ENCODE measurements around the gene FAM3B.
"Not testable (repeated sequence)": the region's sequence is repeated elsewhere in the genome, so short reads cannot be mapped to it uniquely, and the experiment has no call there.

Gene FAM3B

GRCh38 chr21:41350436-41351155 lies 34.0 kb downstream of the FAM3B start:
- no peak for DNase-seq (ENCODE audit: low read depth)

DNA sequence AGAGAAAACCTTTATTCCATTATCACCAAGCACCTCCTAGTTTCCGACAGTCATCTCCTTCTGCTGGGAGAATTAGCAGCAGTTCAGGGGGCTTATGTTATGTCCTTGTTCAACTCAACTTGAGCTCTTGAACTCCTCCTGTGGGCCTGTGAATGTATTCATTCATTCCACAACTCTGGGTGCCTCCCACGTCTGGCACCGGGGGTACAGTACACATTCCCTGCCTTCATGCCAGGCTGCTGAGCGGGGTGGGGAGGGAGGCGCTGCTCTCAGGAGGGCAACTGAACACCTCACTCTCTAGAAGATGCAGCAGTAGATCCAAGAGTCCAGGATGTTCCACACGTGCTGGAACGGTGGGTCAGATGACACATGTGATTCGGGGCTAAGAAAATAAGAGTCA lies 40.9 kb downstream of the FAM3B start:
- no peak for DNase-seq (ENCODE audit: low read depth)

DNA sequence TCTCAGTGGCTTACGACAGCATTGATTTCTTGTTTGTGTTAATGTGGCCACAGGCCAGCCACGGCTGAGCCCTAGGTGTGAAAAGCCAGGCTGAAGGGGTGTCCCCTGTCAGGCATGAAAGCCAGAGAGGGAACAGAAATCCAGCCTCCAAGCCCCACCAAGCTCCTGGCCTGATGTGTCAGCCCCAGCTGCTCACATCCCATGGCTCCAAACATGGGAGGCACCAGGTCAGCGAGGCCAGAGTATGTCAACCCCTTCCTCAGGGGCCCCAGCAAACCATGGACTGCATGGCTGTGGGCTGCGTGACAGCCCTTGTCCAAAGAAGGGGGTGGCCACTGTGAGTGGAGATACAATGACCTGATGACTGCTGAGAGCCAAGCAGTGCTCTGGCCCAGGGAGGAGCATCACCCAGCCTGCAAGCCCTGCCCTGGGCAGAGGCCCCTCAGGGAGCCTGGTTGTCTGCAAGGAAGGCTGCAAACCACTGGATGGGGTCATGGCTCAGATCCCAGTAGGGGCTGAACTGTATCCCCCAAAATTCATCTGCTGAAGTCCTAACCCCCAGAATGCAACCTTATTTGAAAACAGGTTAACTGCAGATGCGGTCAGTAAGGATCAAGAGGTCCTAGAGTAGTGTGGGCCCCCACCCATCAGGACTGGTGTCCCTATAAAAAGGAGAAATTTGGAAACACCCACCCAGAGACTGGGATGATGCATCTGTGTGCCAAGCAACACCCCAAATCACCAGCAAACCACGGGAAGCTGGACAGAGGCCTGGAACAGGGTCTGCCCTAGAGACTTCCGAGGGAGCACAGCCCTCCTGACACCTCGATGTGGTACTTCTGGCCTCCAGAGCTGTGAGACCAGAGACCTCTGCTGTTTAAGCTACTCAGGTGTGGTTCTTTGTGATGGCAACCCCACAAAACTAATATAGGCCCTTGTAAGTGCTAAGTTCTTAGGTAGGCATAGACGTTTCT lies 41.9 kb downstream of the FAM3B start:
- no peak for DNase-seq (ENCODE audit: low read depth)

- no peak for DNase-seq (ENCODE audit: low read depth)
Observed at GRCh38 chr21:41359286-41359685, 42.7 kb downstream of the FAM3B start.

DNA sequence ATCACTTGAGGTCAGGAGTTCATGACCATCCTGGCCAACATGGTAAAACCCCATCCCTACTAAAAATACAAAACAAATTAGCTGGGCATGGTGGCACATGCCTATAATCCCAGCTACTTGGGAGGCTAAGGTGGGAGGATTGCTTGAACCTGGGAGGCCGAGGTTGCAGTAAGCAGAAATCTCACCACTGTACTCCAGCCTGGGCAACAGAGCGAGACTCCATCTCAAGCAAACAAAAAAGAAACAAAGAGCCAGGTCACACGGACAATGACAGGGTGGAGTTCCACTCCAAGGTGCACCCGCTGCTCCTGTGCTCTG lies 43.1 kb downstream of the FAM3B start:
- not testable (repeated sequence) for DNase-seq (ENCODE audit: low read depth)

DNA sequence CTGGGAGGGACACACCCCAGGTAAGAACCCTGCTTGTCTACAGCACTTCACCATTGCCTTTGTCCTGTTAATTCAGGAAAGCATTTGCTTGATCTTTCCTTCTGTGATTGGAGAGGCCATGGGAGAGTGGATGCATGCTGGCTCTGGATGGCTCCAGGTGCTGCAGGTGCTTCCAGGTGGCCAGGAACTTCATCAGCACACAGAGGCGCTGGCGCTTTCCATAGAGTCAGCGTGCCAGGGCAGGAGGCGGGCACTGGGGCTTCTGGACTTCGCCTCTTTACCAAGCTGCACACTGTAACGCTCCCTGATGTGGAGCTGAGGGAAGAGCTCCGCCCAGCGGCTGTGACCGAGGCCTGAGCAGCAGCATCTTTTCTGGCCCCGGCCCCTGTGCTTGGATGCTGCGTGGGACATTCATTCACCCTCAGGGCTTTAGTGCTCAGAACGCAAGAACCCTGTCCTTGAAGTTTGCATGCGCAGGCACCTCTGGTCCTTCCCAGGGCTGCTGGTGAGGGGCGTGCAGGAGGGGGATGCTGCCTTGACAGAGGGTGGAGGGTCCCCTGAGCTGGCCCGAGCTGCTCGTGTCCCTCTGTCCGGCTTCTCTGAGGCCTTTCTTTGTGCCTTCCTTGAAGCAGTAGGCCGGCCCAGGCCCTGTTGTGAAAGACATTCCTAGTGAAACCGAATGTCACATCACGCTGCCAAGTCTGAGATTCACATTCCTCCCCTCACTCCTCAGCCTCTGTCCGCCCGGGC lies 43.6 kb downstream of the FAM3B start:
- DNase-seq (ENCODE audit: low read depth), result peak; percentile 36

- DNase-seq (ENCODE audit: low read depth), result no peak
Observed at GRCh38 chr21:41361053-41361785, 44.6 kb downstream of the FAM3B start.

- peak; percentile 80 for DNase-seq (ENCODE audit: low read depth)
Observed at GRCh38 chr21:41361786-41362604, 45.4 kb downstream of the FAM3B start, which contains the start of gene MX2. Gene MX2, plus strand, starts transcription at chr21:41362027. Its CDS starts 14,880 bp downstream, at chr21:41376907.

DNA sequence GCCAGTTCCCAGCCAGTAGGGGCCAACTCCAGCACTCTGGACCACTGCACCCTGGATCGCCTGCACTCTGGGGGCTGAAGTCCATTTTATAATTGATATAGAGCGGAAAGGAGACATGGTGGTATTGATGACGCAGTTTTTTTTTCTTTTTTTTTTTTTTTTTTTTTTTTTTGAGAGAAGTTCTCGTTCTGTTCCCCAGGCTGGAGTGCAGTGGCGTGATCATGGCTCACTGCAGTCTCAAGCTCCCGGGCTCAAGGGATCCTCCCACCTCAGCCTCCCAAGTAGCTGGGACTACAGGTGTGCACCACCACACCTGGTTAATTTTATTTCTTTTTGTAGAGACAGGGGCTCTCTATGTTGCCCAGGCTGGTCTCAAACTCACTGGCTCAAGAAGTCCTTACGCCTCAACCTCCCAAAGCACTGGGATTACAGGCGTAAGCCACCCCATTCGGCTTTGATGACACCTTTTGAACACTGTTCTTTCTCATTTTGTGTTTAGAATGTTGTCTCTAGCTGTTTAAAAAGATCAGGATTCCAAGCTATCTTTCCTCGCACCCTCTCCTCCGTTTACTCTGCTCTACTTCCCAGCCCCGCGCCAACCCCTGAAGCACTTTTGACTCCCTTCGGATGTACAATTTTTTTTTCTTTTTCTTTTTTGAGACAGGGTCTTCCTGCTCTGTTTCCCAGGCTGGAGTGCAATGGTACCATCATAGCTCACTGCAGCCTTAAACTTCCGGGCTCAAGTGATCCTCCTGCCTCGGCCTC lies 46.2 kb downstream of the FAM3B start:
- DNase-seq (ENCODE audit: low read depth), result no peak

DNA sequence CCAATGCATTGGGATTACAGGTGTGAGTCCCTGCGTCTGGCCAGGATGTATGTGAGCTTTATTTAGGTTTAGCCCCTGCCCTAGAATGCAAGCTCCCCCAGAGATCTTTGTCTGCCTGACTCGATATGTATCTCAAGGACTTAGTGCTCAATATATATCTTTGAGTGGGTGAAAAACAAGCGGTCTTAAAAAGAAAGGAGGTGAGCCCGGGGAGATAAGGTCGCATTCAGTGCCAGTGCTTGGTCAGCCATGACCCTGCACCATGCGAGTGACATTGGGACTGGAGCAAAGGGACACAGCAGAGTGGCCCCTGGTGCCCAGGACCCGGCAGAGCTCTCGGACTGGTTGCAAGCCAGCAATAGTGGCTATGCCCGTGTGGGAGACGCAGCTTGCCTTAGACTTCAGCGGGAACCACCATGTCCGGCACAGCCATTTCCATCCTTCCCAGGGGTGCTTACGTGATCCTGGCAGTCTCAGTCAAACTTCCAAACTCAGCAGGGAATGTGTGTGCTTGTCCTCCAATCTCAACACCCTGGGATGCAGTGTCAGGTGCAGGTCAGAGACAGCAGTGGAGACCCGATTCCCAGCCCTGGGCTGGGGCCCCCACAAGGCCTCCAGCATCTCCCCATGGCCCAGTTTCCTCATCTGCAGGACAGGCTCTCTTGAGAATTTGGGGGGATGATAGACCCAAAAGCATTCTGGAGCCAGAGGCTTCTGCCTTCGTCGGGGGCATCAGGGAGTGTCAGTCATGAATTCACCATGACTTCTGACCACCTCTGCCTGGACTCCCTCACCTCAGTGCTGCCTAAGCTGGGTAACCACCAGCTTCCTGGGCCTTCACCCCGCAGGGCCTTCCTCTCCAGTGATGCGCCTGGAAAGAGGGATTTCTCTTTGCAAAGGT lies 47.0 kb downstream of the FAM3B start:
- no peak for DNase-seq (ENCODE audit: low read depth)

DNA sequence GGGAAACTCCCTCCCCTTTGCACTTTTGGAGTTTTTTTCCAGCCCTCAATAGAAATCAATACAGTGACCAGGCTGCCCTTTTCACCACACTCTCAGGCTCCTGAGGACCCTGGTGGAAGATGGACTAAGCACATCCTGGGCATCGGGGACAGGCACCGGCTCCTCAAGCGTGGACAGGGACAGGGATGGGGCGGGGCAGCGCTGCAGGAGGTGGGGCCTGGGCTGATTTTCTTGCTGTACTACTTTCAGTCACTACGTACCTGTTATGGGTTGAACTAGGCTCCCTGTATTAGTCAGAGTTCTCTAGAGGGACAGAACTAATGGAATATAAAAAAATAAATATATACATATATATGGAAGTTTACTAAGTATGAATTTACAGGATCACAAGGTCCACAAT lies 47.7 kb downstream of the FAM3B start:
- no peak for DNase-seq (ENCODE audit: low read depth)

GRCh38 chr21:41365377-41366107 lies 48.9 kb downstream of the FAM3B start:
- no peak for DNase-seq (ENCODE audit: low read depth)

DNA sequence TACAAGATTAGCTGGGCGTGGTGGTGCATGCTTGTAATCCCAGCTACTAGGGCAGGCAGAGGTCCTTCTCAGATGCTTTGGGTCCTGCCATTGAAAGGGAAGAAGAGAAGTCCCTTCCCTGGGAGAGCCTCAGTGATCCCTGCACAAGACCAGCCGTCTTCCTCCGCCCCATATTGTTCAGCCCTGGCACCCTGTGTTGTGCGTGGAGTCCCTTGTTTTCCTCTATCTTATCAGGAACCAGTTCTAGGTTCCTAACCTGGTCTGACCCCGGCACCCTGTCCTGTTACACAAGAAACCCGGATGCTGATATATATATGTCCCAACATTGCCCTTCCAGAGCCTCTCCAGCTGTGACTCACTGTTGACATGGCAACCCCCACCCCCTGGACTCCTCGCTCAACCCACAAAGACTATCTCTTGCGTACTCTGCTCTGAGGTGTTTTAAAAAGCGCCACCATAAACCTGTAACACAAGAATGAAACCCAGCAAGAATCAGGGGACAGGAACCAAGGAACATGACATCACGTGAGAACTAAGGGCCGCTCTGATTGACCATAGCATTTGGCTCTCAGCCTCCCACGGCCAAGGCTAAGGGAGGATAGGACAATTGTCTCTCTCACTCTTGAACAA lies 50.0 kb downstream of the FAM3B start:
- peak; percentile 64 for DNase-seq (ENCODE audit: low read depth)

DNA sequence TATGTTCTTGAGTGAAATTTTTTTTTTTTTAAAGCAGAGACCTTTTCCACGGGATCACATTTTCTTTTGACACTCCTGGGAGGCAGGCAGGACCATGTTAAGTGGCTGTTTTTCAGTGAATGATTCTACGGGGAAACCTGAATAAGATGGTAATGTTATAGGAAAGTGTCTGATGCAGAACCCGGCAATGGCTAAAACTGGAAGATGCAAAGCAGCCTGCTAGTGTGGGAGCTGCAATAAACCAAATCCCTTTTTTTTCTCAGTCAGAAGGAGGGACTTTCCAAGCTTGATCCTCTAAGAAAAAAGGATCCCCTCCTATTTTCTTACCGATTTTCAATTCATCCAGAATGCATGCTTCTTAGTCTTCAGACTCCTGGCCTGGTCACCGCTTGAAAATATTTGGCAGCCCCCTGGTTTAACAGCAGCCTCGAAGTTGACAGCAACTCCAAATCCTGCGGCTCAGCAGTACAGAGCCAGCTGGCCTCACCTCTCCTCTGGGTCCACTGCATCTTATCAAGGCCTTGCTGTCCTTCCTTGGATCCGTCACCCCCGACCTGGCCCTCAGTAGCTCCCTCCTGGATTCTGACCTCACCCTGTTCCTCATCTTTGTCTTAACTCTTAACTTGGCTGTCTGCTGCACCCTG lies 50.8 kb downstream of the FAM3B start:
- DNase-seq (ENCODE audit: low read depth), result no peak

GRCh38 chr21:41367945-41368734 lies 51.5 kb downstream of the FAM3B start:
- DNase-seq (ENCODE audit: low read depth), result no peak

GRCh38 chr21:41368735-41369104 lies 52.1 kb downstream of the FAM3B start:
- no peak for DNase-seq (ENCODE audit: low read depth)
